ENCODE measurements around the gene GCSAML. TPM values are rescaled to one million over a fixed set of nuclear protein-coding genes. Genes with fewer than 3 reads are reported as not detected.

GCSAML gene
- total RNA-seq, 1 donor from 2014 or later: not detected

DNA sequence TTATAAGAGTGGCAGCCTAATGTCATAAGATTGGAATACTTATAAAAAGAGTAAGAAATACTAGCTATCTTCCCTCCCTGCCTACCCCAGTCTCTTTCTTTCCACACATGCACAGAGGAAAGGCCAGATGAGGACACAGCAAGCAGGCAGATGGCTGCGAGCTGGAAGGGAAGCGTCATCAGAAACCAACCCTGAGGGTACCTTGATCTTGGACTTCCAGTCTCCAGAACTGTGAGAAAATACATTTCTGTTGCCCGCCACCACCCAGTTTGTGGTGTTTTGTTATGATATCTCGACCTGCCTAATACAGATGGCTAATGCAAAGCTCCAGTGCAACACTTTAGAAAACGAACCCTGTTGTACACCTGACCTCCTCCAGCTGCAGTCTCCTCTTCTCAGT lies 10.4 kb upstream of the GCSAML start:
- Histone ChIP-seq H3K4me3 (ENCODE audit: low read depth, low read length) (no peak overlapping the region), H3K36me3 (ENCODE audit: control insufficient read depth, insufficient read depth, low read length) (no peaks in the 10 kb centered on the region), H3K27me3 (ENCODE audit: control insufficient read depth, insufficient read depth, low read length) (no peaks in the 10 kb centered on the region)
- FAIRE-seq (no peak), DNase-seq (ENCODE audit: low read depth) (no peak)
- no peak for TF ChIP-seq CTCF (IDR thresholded peaks at IDR 0.05; ENCODE audit: insufficient read depth, low read length, severe bottlenecking)

- TF ChIP-seq CTCF (IDR thresholded peaks at IDR 0.05; ENCODE audit: insufficient read depth, low read length, severe bottlenecking): no peak
- DNase-seq (ENCODE audit: low read depth): no peak
- no peak overlapping the region for H3K4me3 ChIP-seq (ENCODE audit: low read depth, low read length)
- H3K36me3 ChIP-seq (ENCODE audit: control insufficient read depth, insufficient read depth, low read length): no peaks in the 10 kb centered on the region
- H3K27me3 ChIP-seq (ENCODE audit: control insufficient read depth, insufficient read depth, low read length): no peaks in the 10 kb centered on the region
- FAIRE-seq: no peak
These were observed 9.7 kb upstream of the GCSAML start for GRCh38 chr1:247539215-247539614.

DNA sequence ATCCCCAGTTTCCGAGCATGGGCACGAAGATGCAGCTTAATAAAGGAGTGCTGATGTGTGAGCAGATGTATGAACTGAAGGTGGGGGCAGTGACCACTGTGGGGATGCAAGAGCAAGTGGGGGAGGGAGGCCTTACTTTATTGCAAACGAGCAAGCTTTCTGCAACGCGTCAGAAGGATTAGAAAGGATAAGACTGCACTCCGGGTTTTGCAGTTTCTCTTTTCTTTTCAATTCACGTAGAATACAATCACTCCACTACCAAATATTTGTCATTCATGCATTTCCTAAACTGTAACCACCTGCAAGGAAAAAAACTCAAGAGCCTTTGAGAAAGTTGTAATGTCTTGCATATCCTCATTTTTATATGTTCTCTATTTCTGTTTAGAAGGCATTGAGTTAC lies 8.4 kb upstream of the GCSAML start:
- Histone ChIP-seq H3K36me3 (ENCODE audit: control insufficient read depth, insufficient read depth, low read length) (no peaks in the 10 kb centered on the region), H3K4me3 (ENCODE audit: low read depth, low read length) (no peak overlapping the region), H3K27me3 (ENCODE audit: control insufficient read depth, insufficient read depth, low read length) (no peaks in the 10 kb centered on the region)
- TF ChIP-seq CTCF (IDR thresholded peaks at IDR 0.05; ENCODE audit: insufficient read depth, low read length, severe bottlenecking): no peak
- no peak for FAIRE-seq
- DNase-seq (ENCODE audit: low read depth): no peak

DNA sequence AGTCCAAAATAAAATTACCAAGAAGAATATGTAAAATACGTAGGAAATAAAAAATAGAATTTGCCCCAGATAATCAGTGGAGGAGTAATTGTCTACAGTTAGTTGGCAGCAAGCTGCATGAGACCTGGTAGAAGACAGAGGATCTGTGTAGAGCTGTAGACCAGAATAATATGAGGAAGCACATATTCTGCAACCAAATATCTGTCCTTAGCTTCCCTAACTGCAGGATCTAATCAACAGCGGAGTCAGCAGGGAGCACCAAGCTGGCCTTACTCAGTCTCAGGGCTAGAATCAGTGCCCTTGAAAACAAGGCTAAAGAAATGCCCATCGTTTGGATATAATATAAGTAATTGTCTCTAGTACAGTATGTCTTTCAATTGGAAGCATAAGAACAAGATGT lies 6.1 kb upstream of the GCSAML start:
- H3K36me3 ChIP-seq (ENCODE audit: control insufficient read depth, insufficient read depth, low read length): no peaks in the 10 kb centered on the region
- H3K27me3 ChIP-seq (ENCODE audit: control insufficient read depth, insufficient read depth, low read length): no peaks in the 10 kb centered on the region
- DNase-seq (ENCODE audit: low read depth) (no peak), FAIRE-seq (no peak)
- TF ChIP-seq CTCF (IDR thresholded peaks at IDR 0.05; ENCODE audit: insufficient read depth, low read length, severe bottlenecking): no peak
- H3K4me3 ChIP-seq (ENCODE audit: low read depth, low read length): no peak overlapping the region

DNA sequence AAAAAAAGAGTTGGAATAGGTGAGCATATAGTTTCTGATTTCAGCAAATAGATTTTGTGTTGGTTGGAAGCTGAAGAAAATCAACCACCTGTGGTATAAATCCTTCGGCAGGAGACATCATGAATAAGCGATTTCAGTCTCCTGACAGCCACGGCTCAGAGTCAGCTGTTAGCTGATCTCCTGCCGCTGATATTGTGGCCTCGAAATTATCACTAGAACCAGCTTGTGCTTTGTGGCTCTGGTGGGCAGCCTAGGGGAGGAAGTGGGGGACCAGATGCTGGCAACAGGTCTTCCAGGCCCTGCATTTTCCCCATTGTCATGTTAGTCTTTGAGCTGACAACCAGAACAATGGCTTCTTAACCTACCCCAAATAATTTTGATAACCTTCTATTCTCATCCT lies 842 bp upstream of the GCSAML start:
- no peak for DNase-seq (ENCODE audit: low read depth)
- Histone ChIP-seq H3K27me3 (ENCODE audit: control insufficient read depth, insufficient read depth, low read length) (no peaks in the 10 kb centered on the region), H3K36me3 (ENCODE audit: control insufficient read depth, insufficient read depth, low read length) (no peaks in the 10 kb centered on the region), H3K4me3 (ENCODE audit: low read depth, low read length) (no peak overlapping the region)
- no peak for FAIRE-seq
- no peak for TF ChIP-seq CTCF (IDR thresholded peaks at IDR 0.05; ENCODE audit: insufficient read depth, low read length, severe bottlenecking)

DNA sequence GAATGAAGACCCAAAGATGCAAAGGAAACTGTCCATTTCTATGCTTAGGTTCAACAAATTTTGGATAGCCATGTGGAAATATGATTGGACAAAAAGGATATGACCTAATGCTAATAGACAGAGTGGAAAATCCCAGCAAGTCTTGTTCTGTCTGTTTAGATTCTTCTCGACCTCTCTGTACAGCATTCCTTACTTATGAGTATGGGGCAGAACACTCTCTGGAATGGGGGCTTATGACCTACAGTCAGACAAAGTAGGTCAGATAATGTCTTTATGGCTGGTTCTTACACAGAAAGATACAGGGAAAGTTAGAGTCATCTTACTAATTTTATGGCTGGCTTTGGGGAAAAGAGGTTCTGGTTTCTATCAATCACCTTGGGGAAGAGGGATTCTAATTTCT lies 2.8 kb downstream of the GCSAML start:
- no peak for TF ChIP-seq CTCF (IDR thresholded peaks at IDR 0.05; ENCODE audit: insufficient read depth, low read length, severe bottlenecking)
- no peaks in the 10 kb centered on the region for H3K36me3 ChIP-seq (ENCODE audit: control insufficient read depth, insufficient read depth, low read length)
- FAIRE-seq: no peak
- H3K4me3 ChIP-seq (ENCODE audit: low read depth, low read length): no peak overlapping the region
- H3K27me3 ChIP-seq (ENCODE audit: control insufficient read depth, insufficient read depth, low read length): no peaks in the 10 kb centered on the region
- no peak for DNase-seq (ENCODE audit: low read depth)
